HL-60 (cell line): ENCODE data around the gene EPB41L3.

Experiments
- POLR2AphosphoS5 ChIP-seq: IDR thresholded peaks from 2 replicates; pipeline ENCODE4 v1.6.1; 2012; ENCODE audit warnings: low read depth
- TF ChIP-seq, protein P1 (sequence below): IDR thresholded peaks from one replicate; pipeline ENCODE4 v1.5.1; 2011; ENCODE audit warnings: low read length, control low read depth, inconsistent platforms; ENCODE audit not compliant: insufficient read depth

DNA sequence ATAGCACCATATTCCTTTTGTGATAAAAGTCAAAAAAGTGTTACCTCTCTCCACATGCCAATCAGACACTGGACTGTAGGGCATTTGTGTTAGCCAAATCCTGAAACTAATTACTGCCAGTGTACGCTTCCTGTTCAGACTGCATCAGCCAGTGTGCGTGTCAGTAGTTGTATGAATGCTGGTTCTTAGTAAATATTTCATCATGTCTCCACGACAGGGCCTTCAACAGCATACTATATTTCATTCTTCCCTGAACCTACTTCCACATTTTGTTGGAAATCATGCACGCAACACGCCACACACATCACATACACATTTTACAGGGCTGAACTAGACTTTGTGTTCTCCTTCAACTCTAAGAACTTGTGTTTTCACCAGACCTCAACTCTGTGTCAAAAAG is 77.5 kb downstream of the EPB41L3 start:
- TF ChIP-seq, protein P1, sequence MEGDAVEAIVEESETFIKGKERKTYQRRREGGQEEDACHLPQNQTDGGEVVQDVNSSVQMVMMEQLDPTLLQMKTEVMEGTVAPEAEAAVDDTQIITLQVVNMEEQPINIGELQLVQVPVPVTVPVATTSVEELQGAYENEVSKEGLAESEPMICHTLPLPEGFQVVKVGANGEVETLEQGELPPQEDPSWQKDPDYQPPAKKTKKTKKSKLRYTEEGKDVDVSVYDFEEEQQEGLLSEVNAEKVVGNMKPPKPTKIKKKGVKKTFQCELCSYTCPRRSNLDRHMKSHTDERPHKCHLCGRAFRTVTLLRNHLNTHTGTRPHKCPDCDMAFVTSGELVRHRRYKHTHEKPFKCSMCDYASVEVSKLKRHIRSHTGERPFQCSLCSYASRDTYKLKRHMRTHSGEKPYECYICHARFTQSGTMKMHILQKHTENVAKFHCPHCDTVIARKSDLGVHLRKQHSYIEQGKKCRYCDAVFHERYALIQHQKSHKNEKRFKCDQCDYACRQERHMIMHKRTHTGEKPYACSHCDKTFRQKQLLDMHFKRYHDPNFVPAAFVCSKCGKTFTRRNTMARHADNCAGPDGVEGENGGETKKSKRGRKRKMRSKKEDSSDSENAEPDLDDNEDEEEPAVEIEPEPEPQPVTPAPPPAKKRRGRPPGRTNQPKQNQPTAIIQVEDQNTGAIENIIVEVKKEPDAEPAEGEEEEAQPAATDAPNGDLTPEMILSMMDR: no peak
- peak; percentile 91 for TF ChIP-seq POLR2AphosphoS5
